ENCODE data around the gene SEMA3E.

DNA sequence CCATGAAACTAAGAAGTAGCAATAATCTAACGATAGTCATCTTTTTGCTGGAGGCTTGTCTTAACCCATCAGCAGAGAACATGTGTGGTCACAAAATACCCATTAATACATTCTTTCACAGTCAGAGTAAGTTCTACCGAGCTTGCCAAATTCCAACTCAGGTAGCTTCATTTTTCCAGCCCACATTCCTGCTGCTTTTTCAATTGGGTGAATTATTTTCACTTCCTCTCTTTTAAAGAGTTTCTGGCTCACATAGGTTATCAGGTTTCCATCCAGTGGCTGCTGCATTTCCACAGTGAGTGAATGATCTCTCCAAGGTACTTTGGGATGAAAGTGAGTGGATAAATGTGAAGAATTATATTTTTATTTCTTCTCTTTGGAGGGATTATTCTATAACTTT, 233.1 kb downstream of the SEMA3E start:
- TF ChIP-seq TSHZ1 (CRISPR knock-in tag; IDR thresholded peaks at IDR 0.05), result no peak
- TF ChIP-seq COPS2 (conservative IDR thresholded peaks at IDR 0.05), result no peak
- no peak for TF ChIP-seq HMG20B (CRISPR knock-in tag; IDR thresholded peaks at IDR 0.05)
- no peak for TF ChIP-seq ZNF696 (CRISPR knock-in tag; conservative IDR thresholded peaks at IDR 0.05)
- no peak for TF ChIP-seq HNRNPH1 (optimal IDR thresholded peaks at IDR 0.05; ENCODE audit: low read depth, low read length)
